HAP-1 (cell line): Measurements from ENCODE around the gene SCN8A.
"Not testable (repeated sequence)": the region's sequence is repeated elsewhere in the genome, so short reads cannot be mapped to it uniquely, and the experiment has no call there.

Source experiments
- DNase-seq, 2 experiments: peaks; one replicate each; pipeline ENCODE4 v3.0.0-alpha.2; 2016 to 2020; ENCODE audit warnings: low spot score in 2 of 2
- H3K27me3 ChIP-seq: fragments of 250-450 bp; sonication (Bioruptor Pico); 2 replicates; pipeline ENCODE4 v1.5.1; 2020; ENCODE audit warnings: low read depth, mild to moderate bottlenecking, moderate library complexity
- H3K36me3 ChIP-seq: fragments of 250-450 bp; sonication (Bioruptor Pico); replicated peaks from 2 replicates; pipeline ENCODE4 v1.5.1; 2020; ENCODE audit warnings: mild to moderate bottlenecking
- H3K4me1 ChIP-seq: fragments of 250-450 bp; sonication (Bioruptor Pico); 2 replicates; pipeline ENCODE4 v1.5.1; 2020; ENCODE audit warnings: mild to moderate bottlenecking
- H3K4me3 ChIP-seq: fragments of 250-450 bp; sonication (Bioruptor Pico); 2 replicates; pipeline ENCODE4 v1.5.1; 2020; ENCODE audit warnings: mild to moderate bottlenecking, moderate library complexity
- H3K9me3 ChIP-seq: fragments of 250-450 bp; sonication (Bioruptor Pico); 2 replicates; pipeline ENCODE4 v1.5.1; 2020; ENCODE audit warnings: mild to moderate bottlenecking, moderate library complexity
- in situ Hi-C: fragments of 300-500 bp; cut with MboI; formaldehyde crosslinking; loops from 3 replicates; pipeline ENCODE4 v1.14.3; 2020; ENCODE audit warnings: low sequenced_read_pairs, inconsistent platforms, mixed read lengths

Gene SCN8A

DNA sequence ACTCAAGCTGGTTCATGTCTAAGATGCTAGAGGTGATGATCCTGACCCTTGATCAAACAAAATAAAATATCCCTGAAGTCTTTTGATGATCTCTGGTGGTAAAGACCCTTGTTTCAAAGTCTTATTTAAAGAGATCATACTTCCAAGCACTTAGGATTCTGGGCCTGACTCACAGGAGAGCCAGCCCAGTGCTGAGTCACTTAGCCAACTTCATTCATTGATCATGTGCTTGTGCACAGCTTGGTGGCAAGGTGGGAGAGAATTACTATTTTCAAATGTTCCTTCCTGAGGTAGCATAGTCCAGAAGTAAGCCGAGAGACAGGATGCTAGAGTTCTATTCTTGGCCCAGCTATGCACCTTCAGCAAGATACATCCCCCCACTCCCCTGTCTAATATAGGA is 40.6 kb downstream of the SCN8A start:
- Histone ChIP-seq H3K4me3 (no peak overlapping the region), H3K36me3 (no peaks in the 10 kb centered on the region), H3K4me1 (no peaks in the 10 kb centered on the region), H3K9me3 (no peaks in the 10 kb centered on the region), H3K27me3 (no peaks in the 10 kb centered on the region)
- DNase-seq: no peak
- in situ Hi-C loops: no loop called here

DNA sequence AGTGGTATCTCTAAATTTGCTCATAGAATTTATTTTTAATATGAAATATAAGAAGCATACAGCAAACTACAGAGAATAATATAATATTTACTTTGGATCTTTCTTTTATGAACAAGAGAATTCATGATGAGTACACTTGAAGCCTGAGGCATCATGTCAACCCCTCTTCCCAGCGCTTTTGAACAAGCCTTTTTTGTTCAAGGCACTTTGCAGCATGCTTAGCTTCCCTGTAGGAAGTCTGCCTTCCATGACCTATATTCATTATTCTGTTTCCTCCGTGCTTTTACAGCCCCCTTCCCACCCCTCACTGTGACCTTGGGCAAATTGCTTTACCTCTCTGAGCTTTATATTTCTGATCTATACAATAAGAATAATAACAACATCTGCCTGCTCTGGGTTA is 41.6 kb downstream of the SCN8A start:
- no peak for DNase-seq
- in situ Hi-C loops: no loop called here
- H3K4me3 ChIP-seq: no peak overlapping the region
- H3K4me1 ChIP-seq: no peaks in the 10 kb centered on the region
- H3K9me3 ChIP-seq: no peaks in the 10 kb centered on the region
- no peaks in the 10 kb centered on the region for H3K36me3 ChIP-seq
- no peaks in the 10 kb centered on the region for H3K27me3 ChIP-seq

DNA sequence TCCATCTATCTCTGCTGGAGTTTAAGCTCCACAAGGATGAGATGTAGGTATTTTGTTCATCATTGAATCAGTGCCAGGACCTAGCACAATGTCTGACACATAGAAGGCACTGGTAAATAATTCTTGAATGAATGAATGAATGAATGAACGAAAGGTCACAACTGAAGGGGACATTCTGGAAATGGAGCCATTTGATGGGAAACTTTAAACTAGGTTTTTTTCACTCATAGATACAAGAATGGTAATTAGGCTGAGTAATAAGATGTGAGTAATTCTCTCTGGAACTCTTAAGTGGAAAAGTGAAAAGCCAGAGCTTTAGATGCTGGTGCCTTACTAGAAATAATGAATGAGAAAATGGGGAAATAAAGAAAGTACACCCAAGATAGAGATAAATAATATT is 44.3 kb downstream of the SCN8A start:
- H3K36me3 ChIP-seq: no peaks in the 10 kb centered on the region
- H3K9me3 ChIP-seq: no peaks in the 10 kb centered on the region
- no peak for DNase-seq
- in situ Hi-C loops: no loop called here
- H3K4me1 ChIP-seq: no peaks in the 10 kb centered on the region
- H3K4me3 ChIP-seq: no peak overlapping the region
- H3K27me3 ChIP-seq: no peaks in the 10 kb centered on the region

DNA sequence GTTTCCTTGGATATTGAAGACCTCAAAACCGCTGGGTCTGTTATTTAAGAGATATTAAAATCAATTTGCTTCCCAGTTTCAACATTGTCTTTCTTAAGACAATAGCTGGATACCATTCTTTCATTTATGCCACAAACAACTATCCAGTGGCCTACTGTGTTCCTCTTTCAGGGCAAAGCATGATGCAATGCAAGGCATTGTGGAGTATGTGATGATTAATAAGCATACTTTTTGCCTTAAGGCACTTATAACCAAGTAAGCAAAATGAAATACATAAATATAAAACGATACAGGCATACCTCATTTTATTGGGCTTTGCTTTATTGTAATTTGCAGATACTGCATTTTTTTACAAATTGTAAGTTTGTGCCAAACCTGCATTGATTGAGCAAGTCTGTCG is 45.5 kb downstream of the SCN8A start:
- in situ Hi-C loops: no loop called here
- Histone ChIP-seq H3K27me3 (no peaks in the 10 kb centered on the region), H3K9me3 (no peaks in the 10 kb centered on the region), H3K4me3 (no peak overlapping the region), H3K4me1 (no peaks in the 10 kb centered on the region), H3K36me3 (no peaks in the 10 kb centered on the region)
- no peak for DNase-seq

DNA sequence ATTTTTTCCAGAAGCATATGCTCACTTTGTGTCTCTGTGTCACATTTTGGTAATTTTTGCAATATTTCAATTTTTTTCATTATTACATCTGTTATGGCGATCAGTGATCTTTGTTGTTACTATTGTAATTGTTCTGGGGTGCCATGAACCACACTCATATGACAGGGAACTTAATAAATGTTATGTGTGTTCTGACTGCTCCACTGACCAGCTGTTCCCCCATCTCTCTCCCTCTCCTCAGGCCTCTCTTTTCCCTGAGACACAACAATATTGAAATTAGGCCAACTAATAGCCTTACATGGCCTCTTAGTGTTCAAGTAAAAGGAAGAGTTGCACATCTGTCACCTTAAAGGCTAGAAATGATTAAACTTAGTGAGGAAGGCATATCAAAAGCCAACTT is 46.0 kb downstream of the SCN8A start:
- H3K4me1 ChIP-seq: no peaks in the 10 kb centered on the region
- no peaks in the 10 kb centered on the region for H3K27me3 ChIP-seq
- in situ Hi-C loops: no loop called here
- H3K4me3 ChIP-seq: no peak overlapping the region
- no peaks in the 10 kb centered on the region for H3K9me3 ChIP-seq
- H3K36me3 ChIP-seq: no peaks in the 10 kb centered on the region
- DNase-seq: no peak

DNA sequence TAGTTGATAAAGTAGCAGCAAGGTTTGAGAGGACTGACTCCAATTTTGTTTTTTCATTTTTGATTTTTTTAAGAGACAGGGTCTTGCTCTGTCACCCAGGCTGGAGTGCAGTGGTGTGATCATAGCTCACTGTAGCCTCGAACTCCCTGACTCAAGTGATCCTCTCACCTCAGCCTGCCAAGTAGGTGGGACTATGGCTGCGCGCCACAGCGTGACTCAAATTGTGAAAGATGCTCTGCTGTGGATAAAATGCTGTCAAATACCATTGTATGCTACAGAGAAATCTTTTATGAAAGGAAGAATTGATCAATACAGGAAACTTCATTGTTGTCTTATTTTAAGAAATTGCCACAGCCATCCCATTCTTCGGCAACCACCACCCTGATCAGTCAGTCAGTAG is 48.3 kb downstream of the SCN8A start:
- H3K4me1 ChIP-seq: no peaks in the 10 kb centered on the region
- H3K36me3 ChIP-seq: no peaks in the 10 kb centered on the region; the same call in 1 of the 2 replicates
- DNase-seq: no peak
- H3K27me3 ChIP-seq: no peaks in the 10 kb centered on the region
- H3K4me3 ChIP-seq: no peak overlapping the region
- in situ Hi-C loops: no loop called here
- H3K9me3 ChIP-seq: no peaks in the 10 kb centered on the region

DNA sequence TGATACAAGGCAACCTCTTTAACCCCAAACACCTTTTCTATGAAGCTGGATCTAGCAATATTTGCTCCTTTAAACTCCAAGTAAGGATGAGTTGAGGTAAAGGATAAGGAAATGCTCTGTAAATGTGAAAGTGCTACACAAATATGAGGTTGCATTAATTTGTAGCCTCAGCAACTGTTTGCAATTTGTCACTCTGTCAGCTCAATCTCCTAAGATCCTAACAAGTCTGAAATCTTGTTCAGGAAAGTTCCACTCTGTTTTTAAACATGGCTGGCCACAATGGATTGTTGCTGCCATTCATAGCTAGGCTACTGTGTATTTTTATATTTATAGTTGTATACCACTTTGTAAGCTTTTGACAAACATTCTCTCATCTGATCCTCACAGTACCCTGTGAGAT is 51.3 kb downstream of the SCN8A start:
- DNase-seq: no peak
- no peaks in the 10 kb centered on the region for H3K9me3 ChIP-seq
- H3K36me3 ChIP-seq: no peaks in the 10 kb centered on the region; the same call in 1 of the 2 replicates
- H3K4me1 ChIP-seq: no peaks in the 10 kb centered on the region
- H3K27me3 ChIP-seq: no peaks in the 10 kb centered on the region
- no peak overlapping the region for H3K4me3 ChIP-seq
- in situ Hi-C loops: no loop called here

DNA sequence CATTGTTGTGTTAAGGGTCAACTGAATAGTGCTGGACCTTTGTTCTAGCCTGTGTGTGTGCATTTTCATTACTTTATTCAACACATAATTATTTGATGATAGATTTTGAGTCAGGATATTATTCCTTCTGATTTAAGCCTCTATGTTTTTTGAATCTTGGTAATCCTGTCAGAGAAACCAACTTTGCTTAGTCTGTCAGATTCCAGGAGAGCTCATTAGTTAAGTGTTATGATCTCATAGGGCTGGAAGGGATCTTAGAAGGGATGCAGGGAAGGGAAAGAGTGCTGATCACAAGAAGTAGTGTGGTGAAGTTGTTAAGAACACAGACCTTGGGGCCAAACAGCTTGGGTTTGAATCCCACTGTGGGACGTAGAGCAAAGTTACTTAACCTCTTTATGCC is 52.9 kb downstream of the SCN8A start:
- H3K4me3 ChIP-seq: no peak overlapping the region
- H3K36me3 ChIP-seq: no peaks in the 10 kb centered on the region; the same call in 1 of the 2 replicates
- no peaks in the 10 kb centered on the region for H3K4me1 ChIP-seq
- H3K9me3 ChIP-seq: no peaks in the 10 kb centered on the region
- H3K27me3 ChIP-seq: no peaks in the 10 kb centered on the region
- in situ Hi-C loops: no loop called here
- DNase-seq: no peak

DNA sequence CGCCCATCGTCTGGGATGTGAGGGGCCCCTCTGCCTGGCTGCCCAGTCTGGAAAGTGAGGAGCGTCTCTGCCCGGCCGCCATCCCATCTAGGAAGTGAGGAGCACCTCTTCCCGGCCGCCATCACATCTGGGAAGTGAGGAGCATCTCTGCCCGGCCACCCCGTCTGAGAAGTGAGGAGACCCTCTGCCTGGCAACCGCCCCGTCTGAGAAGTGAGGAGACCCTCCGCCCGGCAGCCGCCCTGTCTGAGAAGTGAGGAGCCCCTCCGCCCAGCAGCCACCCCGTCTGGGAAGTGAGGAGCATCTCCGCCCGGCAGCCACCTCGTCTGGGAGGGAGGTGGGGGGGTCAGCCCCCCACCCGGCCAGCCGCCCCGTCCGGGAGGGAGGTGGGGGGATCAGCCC is 53.7 kb downstream of the SCN8A start:
- H3K4me3 ChIP-seq, H3K4me1 ChIP-seq, H3K36me3 ChIP-seq, H3K9me3 ChIP-seq, DNase-seq, in situ Hi-C loops, H3K27me3 ChIP-seq: not testable (repeated sequence)

DNA sequence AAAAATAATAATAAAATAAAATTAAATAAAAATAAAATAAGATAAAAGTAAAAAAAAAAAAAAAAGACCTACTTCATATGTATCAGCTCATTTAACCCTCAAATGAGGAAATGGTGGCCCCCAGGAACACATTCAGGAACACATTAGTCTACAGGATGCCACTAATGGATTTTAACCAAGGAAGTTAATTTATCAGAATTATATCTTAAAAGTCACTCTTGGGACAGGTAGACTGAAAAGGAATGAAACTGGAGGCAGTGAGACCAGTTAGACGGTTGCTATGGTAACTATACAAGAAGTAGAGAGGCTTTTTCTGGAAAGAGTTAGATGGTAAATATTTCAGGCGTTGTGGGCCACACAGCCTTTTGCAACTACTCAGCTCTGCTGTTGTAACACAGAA is 54.9 kb downstream of the SCN8A start:
- no peaks in the 10 kb centered on the region for H3K9me3 ChIP-seq
- no peaks in the 10 kb centered on the region for H3K27me3 ChIP-seq
- no peaks in the 10 kb centered on the region; the same call in 1 of the 2 replicates for H3K36me3 ChIP-seq
- 0 out of 2 replicates have a peak, but pooled peaks cover 4% of the 10 kb centered on the region for H3K4me1 ChIP-seq
- DNase-seq: no peak
- in situ Hi-C loops: no loop called here
- H3K4me3 ChIP-seq: no peak overlapping the region

DNA sequence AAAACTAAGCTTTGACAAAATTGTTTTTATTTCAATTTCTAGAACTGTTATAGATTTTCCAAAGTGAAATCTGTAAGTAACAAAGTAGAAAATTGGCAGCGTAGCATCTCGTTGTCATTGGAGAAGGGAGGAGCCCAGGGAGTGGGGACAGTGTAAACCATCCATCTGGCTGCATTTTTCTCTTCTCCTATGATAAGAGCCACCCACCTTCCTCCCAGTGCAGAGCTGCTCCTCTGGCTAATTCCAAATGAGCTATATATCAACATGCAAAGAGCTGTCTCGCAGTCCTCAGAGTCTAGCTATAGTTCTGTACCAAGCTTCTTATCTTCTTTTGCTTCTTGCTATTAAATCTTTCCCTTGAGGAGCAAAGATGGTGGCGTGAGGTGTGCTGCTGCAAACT is 56.6 kb downstream of the SCN8A start:
- H3K9me3 ChIP-seq: no peaks in the 10 kb centered on the region
- in situ Hi-C loops: no loop called here
- no peak overlapping the region for H3K4me3 ChIP-seq
- DNase-seq: no peak
- no peaks in the 10 kb centered on the region for H3K27me3 ChIP-seq
- H3K36me3 ChIP-seq: no peaks in the 10 kb centered on the region; the same call in 1 of the 2 replicates
- 0 out of 2 replicates have a peak, but pooled peaks cover 4% of the 10 kb centered on the region for H3K4me1 ChIP-seq

DNA sequence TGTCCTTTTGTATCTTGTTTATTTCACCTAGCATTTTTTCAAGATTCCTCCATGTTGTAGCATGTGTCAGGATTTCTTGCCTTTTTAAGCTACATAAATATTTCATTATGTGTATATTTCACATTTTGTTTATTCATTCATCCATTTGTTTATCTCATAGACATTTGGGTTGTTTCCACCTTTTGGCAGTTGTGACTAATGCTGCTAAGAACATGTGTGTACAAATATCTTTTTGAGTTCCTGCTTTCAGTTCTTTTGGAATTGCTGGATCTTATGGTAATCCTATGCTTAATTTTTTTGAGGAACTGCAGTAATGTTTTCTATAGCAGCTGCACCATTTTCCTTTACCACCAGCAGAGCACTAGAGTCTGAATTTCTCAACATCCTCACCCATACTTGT is 62.4 kb downstream of the SCN8A start:
- Histone ChIP-seq H3K9me3 (no peaks in the 10 kb centered on the region), H3K4me1 (0 out of 2 replicates have a peak, but pooled peaks cover 4% of the 10 kb centered on the region), H3K36me3 (no peaks in the 10 kb centered on the region), H3K4me3 (no peak overlapping the region), H3K27me3 (no peaks in the 10 kb centered on the region)
- in situ Hi-C loops: no loop called here
- DNase-seq: no peak

DNA sequence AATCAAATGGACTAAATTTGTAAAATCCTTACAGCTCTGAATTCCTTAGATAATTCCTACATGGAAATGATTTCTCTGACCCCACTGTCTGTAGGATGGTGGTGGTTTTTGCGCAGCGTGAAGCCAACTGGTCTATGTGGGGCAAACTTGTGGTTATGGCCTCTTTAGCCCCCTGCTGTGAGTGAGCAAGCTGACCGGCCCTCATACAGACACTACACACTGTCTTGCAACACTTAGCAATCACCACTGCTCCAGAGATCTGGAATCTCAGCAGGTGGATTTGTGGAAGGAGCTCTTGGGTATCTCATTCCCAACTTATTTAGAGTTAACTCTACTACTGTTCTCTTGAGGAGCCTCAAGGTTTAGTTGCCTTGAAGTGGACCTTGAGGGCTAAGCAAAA is 70.2 kb downstream of the SCN8A start:
- DNase-seq: no peak
- in situ Hi-C loops: no loop called here
- H3K36me3 ChIP-seq: no peaks in the 10 kb centered on the region
- no peaks in the 10 kb centered on the region for H3K9me3 ChIP-seq
- no peak overlapping the region for H3K4me3 ChIP-seq
- peaks cover 2% of the 10 kb centered on the region for H3K4me1 ChIP-seq
- H3K27me3 ChIP-seq: no peaks in the 10 kb centered on the region

DNA sequence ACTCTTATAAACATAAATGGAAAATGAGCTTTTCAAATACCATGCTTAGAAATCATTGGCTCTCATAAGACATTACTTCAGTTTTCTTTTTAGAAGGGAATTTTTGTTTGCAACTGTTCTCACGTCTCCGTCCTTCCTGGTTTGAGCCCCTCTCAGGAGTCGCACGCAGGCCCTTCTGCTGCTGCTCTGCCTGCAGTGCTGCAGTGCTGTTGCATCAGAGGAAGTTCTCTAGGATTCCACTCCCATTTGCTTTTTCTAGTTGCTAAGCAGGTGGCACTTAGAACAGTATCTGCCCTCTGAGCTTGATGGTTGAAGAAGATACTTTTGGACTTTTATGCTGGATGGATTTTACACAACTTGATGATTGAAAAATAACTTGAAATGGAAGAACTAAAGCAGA is 70.8 kb downstream of the SCN8A start:
- no peak for DNase-seq
- no peak overlapping the region for H3K4me3 ChIP-seq

DNA sequence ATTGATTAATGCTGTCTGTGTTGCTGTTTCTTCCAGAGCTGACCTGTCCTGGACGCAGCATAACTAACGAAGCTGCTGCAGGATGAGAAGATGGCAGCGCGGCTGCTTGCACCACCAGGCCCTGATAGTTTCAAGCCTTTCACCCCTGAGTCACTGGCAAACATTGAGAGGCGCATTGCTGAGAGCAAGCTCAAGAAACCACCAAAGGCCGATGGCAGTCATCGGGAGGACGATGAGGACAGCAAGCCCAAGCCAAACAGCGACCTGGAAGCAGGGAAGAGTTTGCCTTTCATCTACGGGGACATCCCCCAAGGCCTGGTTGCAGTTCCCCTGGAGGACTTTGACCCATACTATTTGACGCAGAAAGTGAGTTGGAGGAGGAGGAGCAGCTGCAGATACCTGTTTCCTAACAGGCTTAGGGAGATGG is 71.7 kb downstream of the SCN8A start:
- H3K27me3 ChIP-seq: no peaks in the 10 kb centered on the region
- in situ Hi-C loops: no loop called here
- H3K4me3 ChIP-seq: no peak overlapping the region
- no peaks in the 10 kb centered on the region for H3K36me3 ChIP-seq
- H3K4me1 ChIP-seq: peaks cover 8% of the 10 kb centered on the region
- DNase-seq: no peak
- H3K9me3 ChIP-seq: no peaks in the 10 kb centered on the region

More for the DNA sequence above, 70.8 kb downstream of the SCN8A start:
- in situ Hi-C loops: no loop called here
- H3K9me3 ChIP-seq: no peaks in the 10 kb centered on the region
- no peaks in the 10 kb centered on the region for H3K36me3 ChIP-seq
- H3K27me3 ChIP-seq: no peaks in the 10 kb centered on the region
- H3K4me1 ChIP-seq: peaks cover 8% of the 10 kb centered on the region
